Suprapubic skin (tissue), 4 donors: ENCODE measurements around the gene SPRED2.

ENCODE experiments used
- CTCF ChIP-seq, 2 donors: fragments of 200-600 bp in 1 of 2; fragments of 450-650 bp in 1 of 2; sonication (generic) in 1 of 2; IDR thresholded peaks; one replicate each; pipeline ENCODE4 v1.5.1; 2016 to 2019; ENCODE audit warnings: antibody characterized with exemption in 2 of 2, mild to moderate bottlenecking in 1 of 2, moderate library complexity in 1 of 2
- EP300 ChIP-seq: sonication (generic); formaldehyde crosslinking; IDR thresholded peaks from one replicate; pipeline ENCODE4 v1.6.1; 2017; ENCODE audit warnings: antibody characterized with exemption
- POLR2AphosphoS5 ChIP-seq, 3 donors: sonication (generic); formaldehyde crosslinking; IDR thresholded peaks; one replicate each; pipeline ENCODE4 v1.6.1; 2017; ENCODE audit warnings: antibody characterized with exemption in 3 of 3

DNA sequence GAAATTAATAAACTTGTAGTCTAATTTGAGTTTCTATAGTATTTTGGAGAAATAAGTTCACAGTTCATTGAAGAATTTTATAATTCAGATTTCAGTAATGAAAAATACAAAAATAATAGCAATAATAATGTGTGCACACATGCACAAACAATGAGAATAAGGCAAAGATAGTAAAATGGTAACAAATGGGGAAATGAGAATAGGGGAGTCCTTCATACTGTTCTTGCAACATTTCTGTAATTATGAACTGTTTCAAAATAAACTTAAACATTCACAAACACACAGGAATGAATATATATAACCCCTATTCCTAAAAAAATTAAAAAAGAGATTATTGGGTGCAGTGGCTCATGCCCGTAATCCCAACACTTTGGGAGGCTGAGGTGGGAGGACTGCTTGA lies 63.9 kb downstream of the SPRED2 start:
- no peak for TF ChIP-seq CTCF (IDR thresholded peaks at IDR 0.05)
- no peak for TF ChIP-seq EP300
- no peak for TF ChIP-seq POLR2AphosphoS5 (IDR thresholded peaks at IDR 0.05)
